Urinary bladder (tissue), 4 donors: Measurements from ENCODE around the gene SORBS1. TPM values are rescaled to one million over a fixed set of nuclear protein-coding genes. Genes with fewer than 3 reads are reported as not detected.
A peak's percentile ranks its signal among the peaks of the same experiment; 100 is the strongest.

Experiments
- DNase-seq: peaks from one replicate; pipeline ENCODE4 v3.0.0-alpha.2; 2015; ENCODE audit errors: extremely low spot score
- H3K27ac ChIP-seq: one replicate; pipeline ENCODE4 v1.5.1; 2013; ENCODE audit warnings: low read depth, mild to moderate bottlenecking, moderate library complexity
- H3K36me3 ChIP-seq: one replicate; pipeline ENCODE4 v1.6.1; 2013; ENCODE audit warnings: mild to moderate bottlenecking, moderate library complexity; ENCODE audit not compliant: insufficient read depth
- H3K4me1 ChIP-seq: one replicate; pipeline ENCODE4 v1.6.1; 2013; ENCODE audit warnings: mild to moderate bottlenecking, moderate library complexity; ENCODE audit not compliant: insufficient read depth
- H3K4me3 ChIP-seq: one replicate; pipeline ENCODE4 v1.5.1; 2013; ENCODE audit warnings: low read depth, low read length
- WGBS: extraction: QIAGEN DNeasy Blood & Tissue Kit; methylation state at CpG from one replicate; pipeline ENCODE4 v1.1.7; 2013; 5-methylcytosine and 5-hydroxymethylcytosine counted together
- polyA plus RNA-seq: library from polyadenylated mRNA; stranded (reverse); fragments of 200-250 nt; gene quantifications from one replicate; pipeline ENCODE4 v1.2.3, GENCODE V29; 2013
- total RNA-seq: library from RNA; depleted of rRNA; stranded (reverse); fragments of >200 nt; gene quantifications from one replicate; pipeline ENCODE4 v1.2.3, GENCODE V29; 2014
- donor health status: healthy with polysubstance abuse.
- donor health status: healthy.

SORBS1 gene
- total and polyA plus RNA-seq, 2 donors: 297 to 697 TPM

GRCh38 chr10:95395947-95396449 is 165.2 kb downstream of the SORBS1 start:
- Histone ChIP-seq H3K4me1 (no peaks in the 10 kb centered on the region), H3K27ac (no peak overlapping the region), H3K36me3 (peaks cover 3% of the 10 kb centered on the region), H3K4me3 (no peak overlapping the region)
- WGBS: 64% methylated on average over 10 of the region's 10 CpGs
- no peak for DNase-seq

- 75% methylated on average over 6 of the region's 6 CpGs for WGBS
- H3K4me3 ChIP-seq: no peak overlapping the region
- H3K36me3 ChIP-seq: peaks cover 3% of the 10 kb centered on the region
- H3K4me1 ChIP-seq: no peaks in the 10 kb centered on the region
- DNase-seq: no peak
- no peak overlapping the region for H3K27ac ChIP-seq
Measured at GRCh38 chr10:95394161-95394880, 166.8 kb downstream of the SORBS1 start.

- 41% methylated on average over 7 of the region's 7 CpGs for WGBS
- Histone ChIP-seq H3K27ac (no peak overlapping the region), H3K4me1 (no peaks in the 10 kb centered on the region), H3K4me3 (no peak overlapping the region), H3K36me3 (no peaks in the 10 kb centered on the region)
- DNase-seq: no peak
Measured at GRCh38 chr10:95392681-95393164, 168.4 kb downstream of the SORBS1 start.

- no peak overlapping the region for H3K27ac ChIP-seq
- no peak for DNase-seq
- H3K4me3 ChIP-seq: no peak overlapping the region
- WGBS: 59% methylated on average over 3 of the region's 3 CpGs
- no peaks in the 10 kb centered on the region for H3K36me3 ChIP-seq
- H3K4me1 ChIP-seq: no peaks in the 10 kb centered on the region
Measured at GRCh38 chr10:95392217-95392584, 169.0 kb downstream of the SORBS1 start.

- DNase-seq: peak; percentile 65
- no peaks in the 10 kb centered on the region for H3K4me1 ChIP-seq
- H3K36me3 ChIP-seq: no peaks in the 10 kb centered on the region
- H3K27ac ChIP-seq: no peak overlapping the region
- H3K4me3 ChIP-seq: no peak overlapping the region
- WGBS: 21% methylated on average over 4 of the region's 4 CpGs
Measured at GRCh38 chr10:95391581-95392216, 169.5 kb downstream of the SORBS1 start.

- Histone ChIP-seq H3K36me3 (no peaks in the 10 kb centered on the region), H3K4me1 (no peaks in the 10 kb centered on the region), H3K27ac (no peak overlapping the region), H3K4me3 (no peak overlapping the region)
- 21% methylated on average over 1 of the region's 1 CpG for WGBS
- no peak for DNase-seq
Measured at GRCh38 chr10:95391164-95391563, 170.0 kb downstream of the SORBS1 start.

- Histone ChIP-seq H3K36me3 (no peaks in the 10 kb centered on the region), H3K27ac (no peak overlapping the region)
Measured at GRCh38 chr10:95389982-95390381, 171.2 kb downstream of the SORBS1 start.

GRCh38 chr10:95389176-95389575 is 172.0 kb downstream of the SORBS1 start:
- H3K27ac ChIP-seq: no peak overlapping the region
- H3K36me3 ChIP-seq: no peaks in the 10 kb centered on the region
- H3K4me3 ChIP-seq: no peak overlapping the region
- WGBS: 46% methylated on average over 2 of the region's 2 CpGs
- H3K4me1 ChIP-seq: no peaks in the 10 kb centered on the region
- no peak for DNase-seq

More at GRCh38 chr10:95389982-95390381, 171.2 kb downstream of the SORBS1 start:
- H3K4me1 ChIP-seq: no peaks in the 10 kb centered on the region
- no peak overlapping the region for H3K4me3 ChIP-seq
- DNase-seq: no peak
- 93% methylated on average over 4 of the region's 4 CpGs for WGBS

GRCh38 chr10:95388539-95388938 is 172.6 kb downstream of the SORBS1 start:
- no peaks in the 10 kb centered on the region for H3K4me1 ChIP-seq
- no peak overlapping the region for H3K4me3 ChIP-seq
- WGBS: 11% methylated on average over 1 of the region's 1 CpG
- no peak overlapping the region for H3K27ac ChIP-seq
- DNase-seq: no peak
- no peaks in the 10 kb centered on the region for H3K36me3 ChIP-seq

GRCh38 chr10:95388109-95388471 is 173.1 kb downstream of the SORBS1 start:
- Histone ChIP-seq H3K4me3 (no peak overlapping the region), H3K27ac (no peak overlapping the region), H3K36me3 (no peaks in the 10 kb centered on the region), H3K4me1 (no peaks in the 10 kb centered on the region)
- no peak for DNase-seq
- WGBS: 70% methylated on average over 5 of the region's 5 CpGs

- no peak overlapping the region for H3K4me3 ChIP-seq
- no peak overlapping the region for H3K27ac ChIP-seq
- H3K36me3 ChIP-seq: peaks cover 2% of the 10 kb centered on the region
- 86% methylated on average over 12 of the region's 12 CpGs for WGBS
- DNase-seq: no peak
- H3K4me1 ChIP-seq: no peaks in the 10 kb centered on the region
Measured at GRCh38 chr10:95384011-95384704, 177.0 kb downstream of the SORBS1 start.

- no peak for DNase-seq
- no peak overlapping the region for H3K4me3 ChIP-seq
- H3K27ac ChIP-seq: no peak overlapping the region
- H3K36me3 ChIP-seq: peaks cover 2% of the 10 kb centered on the region
- no peaks in the 10 kb centered on the region for H3K4me1 ChIP-seq
- WGBS: 83% methylated on average over 2 of the region's 2 CpGs
Measured at GRCh38 chr10:95382596-95382995, 178.6 kb downstream of the SORBS1 start.

GRCh38 chr10:95382174-95382573 is 179.0 kb downstream of the SORBS1 start:
- no peaks in the 10 kb centered on the region for H3K4me1 ChIP-seq
- no peak for DNase-seq
- H3K36me3 ChIP-seq: peaks cover 2% of the 10 kb centered on the region
- no peak overlapping the region for H3K27ac ChIP-seq
- no peak overlapping the region for H3K4me3 ChIP-seq

- no peak overlapping the region for H3K4me3 ChIP-seq
- no peak for DNase-seq
- 31% methylated on average over 2 of the region's 2 CpGs for WGBS
- H3K4me1 ChIP-seq: no peaks in the 10 kb centered on the region
- H3K36me3 ChIP-seq: peaks cover 2% of the 10 kb centered on the region
- H3K27ac ChIP-seq: no peak overlapping the region
Measured at GRCh38 chr10:95377950-95378349, 183.2 kb downstream of the SORBS1 start.
